ENCODE data around the gene USH1G.

- TF ChIP-seq CTCF (IDR thresholded peaks at IDR 0.05; ENCODE audit: insufficient read depth, low read depth, low read length) (no peak), EZH2 (IDR thresholded peaks at IDR 0.05; ENCODE audit: insufficient read depth, low read length) (no peak)
Measured at GRCh38 chr17:74875155-74875976, 47.7 kb downstream of the USH1G start.

Measured in astrocyte (in vitro differentiated cells and primary cell).